ENCODE results near the gene PDAP1.
"Not testable (repeated sequence)": the region's sequence is repeated elsewhere in the genome, so short reads cannot be mapped to it uniquely, and the experiment has no call there.

The PDAP1 gene, protein sequence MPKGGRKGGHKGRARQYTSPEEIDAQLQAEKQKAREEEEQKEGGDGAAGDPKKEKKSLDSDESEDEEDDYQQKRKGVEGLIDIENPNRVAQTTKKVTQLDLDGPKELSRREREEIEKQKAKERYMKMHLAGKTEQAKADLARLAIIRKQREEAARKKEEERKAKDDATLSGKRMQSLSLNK

DNA sequence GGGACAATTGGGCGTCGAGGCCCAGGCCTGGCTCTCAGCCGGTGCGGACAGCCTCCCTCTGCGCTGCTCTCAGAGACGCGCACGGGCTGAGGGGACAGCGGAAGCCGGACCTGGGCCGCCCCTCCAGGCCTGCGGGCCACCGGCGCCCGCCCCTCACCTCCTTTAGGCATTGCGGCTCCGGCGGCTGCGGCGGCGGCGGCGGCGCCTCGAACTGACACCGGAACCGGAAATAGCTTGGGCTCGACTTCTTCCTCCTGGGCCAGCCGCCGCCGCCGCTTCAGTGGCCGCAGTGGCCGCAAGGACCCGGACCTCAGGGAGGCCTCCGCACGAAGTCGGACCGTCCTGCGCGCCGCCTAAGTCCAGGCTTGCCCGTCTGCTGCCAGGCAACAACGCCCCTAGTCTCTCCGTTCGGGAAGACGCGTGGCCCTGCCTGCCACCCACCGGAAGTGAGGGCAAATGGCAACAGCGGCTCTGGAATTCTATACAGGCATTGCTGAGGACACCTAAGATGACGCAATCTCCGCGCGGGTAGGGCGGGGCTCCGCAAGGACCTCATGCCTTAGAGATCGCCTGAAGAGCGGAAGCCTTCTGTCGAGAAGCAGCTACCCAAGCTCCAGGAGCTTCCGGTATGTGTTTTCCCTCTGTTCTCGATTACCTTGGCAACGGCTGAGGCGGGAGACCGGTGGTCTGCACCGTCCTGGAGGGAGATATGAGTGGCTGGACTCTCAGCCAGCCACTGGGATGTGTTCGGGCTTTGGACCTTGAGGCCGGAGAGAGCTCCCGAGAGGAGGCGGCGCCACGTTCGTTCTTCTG lies at the start of gene PDAP1, which contains the start of gene BUD31:
PDAP1 (minus strand) TSS at position 219 of the 813 bp plus-strand sequence; CDS start at position 170, 49 bp downstream.
BUD31 (plus strand) TSS at position 591 of the 813 bp plus-strand sequence. CDS start 2,124 bp downstream, outside the sequence.
- DNase-seq (ENCODE audit: low read depth in 1 of 2, low spot score in 1 of 2): peak; percentile 89

DNA sequence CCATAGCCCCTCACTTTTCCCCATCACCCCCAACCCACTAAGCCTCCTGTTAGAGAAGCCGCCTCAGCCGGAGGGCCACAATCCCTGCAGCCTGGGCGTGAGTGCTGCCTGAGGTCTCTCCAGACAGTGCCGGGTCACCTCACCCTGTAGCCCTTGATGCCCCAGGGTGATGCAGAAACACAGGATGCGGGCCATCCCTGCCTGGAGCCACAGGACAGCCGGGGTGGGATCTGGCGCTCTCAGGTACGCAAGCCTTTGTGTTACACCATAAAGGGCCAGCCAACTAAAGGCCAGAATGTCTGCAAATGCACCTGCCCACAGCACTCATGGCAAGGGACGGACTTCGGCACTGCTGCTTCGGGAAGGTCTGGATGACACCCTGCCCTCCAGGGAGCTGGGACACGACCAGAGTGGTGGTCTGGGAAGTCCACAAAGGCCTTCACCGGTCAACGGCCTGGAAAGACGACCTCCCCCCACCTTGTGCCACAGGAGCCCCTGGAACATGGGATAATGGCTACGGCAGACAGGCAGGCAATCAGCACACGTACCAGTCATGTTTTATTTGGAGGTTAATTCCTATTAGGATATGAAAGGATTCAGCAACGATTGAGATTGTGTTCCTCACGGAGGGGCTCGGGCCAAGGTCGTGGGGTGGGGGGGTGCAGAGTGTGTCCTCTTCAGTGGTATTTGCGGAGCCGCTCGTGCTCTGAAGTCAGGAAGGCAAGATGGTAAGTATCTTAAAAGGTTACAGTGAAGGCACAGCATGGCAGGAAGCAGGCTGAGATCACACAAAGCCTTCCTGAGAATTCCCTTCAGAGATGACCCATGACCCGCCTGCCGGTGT lies 49.5 kb upstream of the PDAP1 start:
- DNase-seq (ENCODE audit: low read depth in 1 of 2, low spot score in 1 of 2): no peak

DNA sequence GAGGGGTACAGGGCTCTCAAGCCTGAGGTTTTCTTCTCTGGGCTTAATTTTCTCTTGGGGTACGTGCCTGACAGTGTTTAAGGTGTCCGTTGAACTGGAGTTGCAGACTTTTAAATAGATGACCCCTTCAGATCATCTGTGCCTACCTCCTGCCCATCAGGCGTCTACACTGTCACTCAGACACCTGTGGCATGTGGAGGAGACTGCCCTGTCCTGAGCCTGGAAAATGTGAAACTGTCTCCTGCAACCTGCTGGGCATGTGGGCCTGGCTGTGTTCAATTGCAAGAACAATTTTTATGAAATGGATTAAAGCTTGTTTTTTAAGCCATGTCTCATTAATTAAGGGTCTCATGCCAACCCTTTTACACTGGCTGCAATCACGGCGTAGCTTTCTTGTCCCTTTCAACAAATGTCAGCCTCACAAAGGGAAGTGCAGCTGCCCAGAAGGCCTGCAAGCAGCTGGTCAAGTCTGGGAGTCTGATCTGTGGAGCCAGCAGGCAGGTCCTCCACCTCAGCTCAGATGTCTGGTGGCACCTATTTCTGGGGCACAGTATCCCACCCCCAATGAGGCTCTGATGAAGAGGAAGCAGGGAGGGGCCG lies 48.8 kb upstream of the PDAP1 start:
- no peak for DNase-seq (ENCODE audit: low read depth in 1 of 2, low spot score in 1 of 2)

DNA sequence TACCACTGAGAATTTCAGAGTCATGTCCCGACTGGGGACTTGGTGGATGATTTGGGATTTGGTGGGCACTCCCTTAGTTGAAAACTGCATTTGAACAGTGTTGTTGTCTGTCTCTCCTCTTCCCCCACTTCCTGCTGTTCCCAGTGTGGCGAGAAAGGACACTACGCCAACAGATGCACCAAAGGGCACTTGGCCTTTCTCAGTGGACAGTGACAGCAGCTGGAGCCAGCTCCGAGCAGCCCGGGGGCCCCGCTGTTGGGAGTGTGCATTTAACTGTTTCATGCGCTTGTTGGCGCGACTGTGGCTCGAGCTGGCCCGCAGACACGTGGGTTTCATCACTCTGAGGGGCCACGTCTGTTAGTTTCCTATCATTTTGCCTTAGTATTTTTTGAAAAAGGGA lies 47.9 kb upstream of the PDAP1 start:
- no peak for DNase-seq (ENCODE audit: low read depth in 1 of 2, low spot score in 1 of 2)

GRCh38 chr7:99455874-99456273 lies 47.5 kb upstream of the PDAP1 start:
- DNase-seq (ENCODE audit: low read depth in 1 of 2, low spot score in 1 of 2): no peak

GRCh38 chr7:99453105-99453504 lies 44.7 kb upstream of the PDAP1 start:
- DNase-seq (ENCODE audit: low read depth in 1 of 2, low spot score in 1 of 2): no peak

- DNase-seq (ENCODE audit: low read depth in 1 of 2, low spot score in 1 of 2): no peak
Measured at GRCh38 chr7:99452541-99452940, 44.1 kb upstream of the PDAP1 start.

GRCh38 chr7:99451936-99452335 lies 43.5 kb upstream of the PDAP1 start:
- no peak for DNase-seq (ENCODE audit: low read depth in 1 of 2, low spot score in 1 of 2)

DNA sequence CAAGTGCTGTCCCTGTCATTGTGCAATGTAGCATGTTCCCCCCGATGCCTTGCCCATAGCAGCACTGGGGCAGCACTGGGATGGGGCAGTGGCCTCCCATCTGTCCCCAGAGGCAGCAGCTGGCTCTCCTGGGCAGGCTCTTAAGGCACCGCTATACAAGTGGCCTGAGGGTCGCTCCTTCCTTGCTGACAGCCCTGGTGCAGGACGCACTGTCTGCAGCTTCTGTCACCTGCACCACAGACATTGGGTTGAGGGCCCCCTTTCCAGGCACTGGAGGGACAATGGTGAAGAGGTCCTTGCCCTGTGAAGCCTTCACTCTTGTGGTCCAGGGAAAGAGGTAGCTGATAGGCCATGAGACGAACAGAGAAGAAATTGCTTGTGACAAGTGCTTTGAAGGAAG lies 40.9 kb upstream of the PDAP1 start:
- DNase-seq (ENCODE audit: low read depth in 1 of 2, low spot score in 1 of 2): no peak

DNA sequence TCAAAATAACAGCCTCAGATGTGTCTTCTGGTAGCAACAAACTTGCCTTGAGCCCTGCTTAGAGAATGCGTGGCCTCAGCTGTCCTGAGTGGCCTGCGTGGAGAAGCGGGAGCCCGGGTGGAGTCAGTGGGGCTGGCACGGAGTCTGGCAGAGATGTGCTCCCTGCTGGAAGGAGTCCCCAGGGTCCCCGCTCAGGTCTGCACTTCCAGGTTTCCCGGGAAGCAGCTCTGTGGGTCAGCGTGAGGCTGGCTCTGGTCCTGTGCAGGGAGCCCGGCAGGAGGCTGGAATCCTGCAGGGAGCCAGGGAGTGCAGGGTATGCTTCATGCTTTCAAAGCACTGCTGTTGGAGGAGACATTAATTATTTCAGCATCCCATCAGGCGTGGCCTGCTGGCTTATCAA lies 40.5 kb upstream of the PDAP1 start:
- no peak for DNase-seq (ENCODE audit: low read depth in 1 of 2, low spot score in 1 of 2)

DNA sequence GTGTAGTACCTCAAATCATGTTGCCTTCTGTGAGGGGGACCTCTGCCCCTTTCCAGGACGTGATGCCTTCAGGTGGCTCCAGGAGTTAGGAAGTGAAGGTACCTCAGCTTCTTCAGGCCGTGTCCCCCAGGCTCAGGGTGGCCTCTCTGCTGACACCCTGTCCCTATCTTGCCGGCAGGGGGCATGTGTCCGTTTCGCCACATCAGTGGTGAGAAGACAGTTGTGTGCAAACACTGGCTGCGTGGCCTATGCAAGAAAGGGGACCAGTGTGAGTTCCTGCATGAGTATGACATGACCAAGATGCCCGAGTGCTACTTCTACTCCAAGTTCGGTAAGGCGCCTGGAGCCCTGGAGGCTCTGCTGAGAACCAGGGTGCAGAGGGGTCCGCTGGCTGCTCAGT lies 39.5 kb upstream of the PDAP1 start:
- no peak for DNase-seq (ENCODE audit: low read depth in 1 of 2, low spot score in 1 of 2)

- no peak for DNase-seq (ENCODE audit: low read depth in 1 of 2, low spot score in 1 of 2)
Measured at GRCh38 chr7:99446096-99446495, 37.7 kb upstream of the PDAP1 start.

- no peak for DNase-seq (ENCODE audit: low read depth in 1 of 2, low spot score in 1 of 2)
Measured at GRCh38 chr7:99440195-99440594, 31.8 kb upstream of the PDAP1 start.

DNA sequence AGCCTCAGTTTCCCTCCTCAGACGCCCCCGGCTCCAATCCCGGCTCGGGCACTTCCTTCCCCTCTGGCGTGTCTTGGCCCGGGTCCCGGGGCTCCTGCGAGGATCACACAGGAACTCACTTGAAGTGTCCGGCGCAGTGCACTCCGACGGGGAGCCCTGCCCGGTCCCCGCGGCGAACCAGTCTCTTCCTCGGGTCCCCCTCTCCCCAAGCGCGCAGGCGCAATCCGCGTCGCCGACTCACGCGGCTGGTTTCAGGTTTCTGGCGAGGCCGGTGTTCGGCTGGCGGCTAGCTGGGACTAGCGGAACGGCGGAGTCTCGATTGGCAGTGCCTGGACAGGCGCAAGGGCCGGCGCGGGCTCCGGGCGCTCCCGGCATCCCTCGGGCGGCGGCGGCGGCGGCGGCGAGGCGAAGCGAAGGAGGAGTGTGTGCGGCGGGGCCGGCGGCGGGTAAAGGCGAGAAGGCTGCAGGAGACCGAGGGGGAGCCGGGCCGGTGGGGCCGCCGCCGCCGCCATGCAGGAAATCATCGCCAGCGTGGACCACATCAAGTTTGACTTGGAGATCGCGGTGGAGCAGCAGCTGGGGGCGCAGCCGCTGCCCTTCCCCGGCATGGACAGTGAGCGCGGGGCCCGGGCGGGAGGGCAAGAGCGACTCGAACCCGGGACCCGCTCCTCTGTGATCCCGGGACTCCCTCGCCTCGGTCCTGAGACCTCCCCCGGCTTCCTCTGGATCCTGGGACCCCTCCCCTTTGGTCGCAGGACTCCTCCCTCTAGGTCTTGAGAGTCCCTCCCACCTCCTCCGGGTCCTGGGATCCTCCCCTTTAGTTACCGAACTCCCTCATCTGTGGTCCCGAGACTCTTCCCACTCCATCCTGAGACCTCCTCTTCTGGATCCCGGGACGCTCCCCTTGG lies 30.4 kb upstream of the PDAP1 start, which contains the start of the genes CPSF4 and PTCD1:
CPSF4 (plus strand) TSS at position 371 of the 908 bp plus-strand sequence; CDS start at position 511, 140 bp downstream.
PTCD1 (minus strand) TSS at position 226 of the 908 bp plus-strand sequence. CDS start 3,556 bp downstream, outside the sequence.
- peak; percentile 75 to 83 for DNase-seq (ENCODE audit: low read depth in 1 of 2, low spot score in 1 of 2)

DNA sequence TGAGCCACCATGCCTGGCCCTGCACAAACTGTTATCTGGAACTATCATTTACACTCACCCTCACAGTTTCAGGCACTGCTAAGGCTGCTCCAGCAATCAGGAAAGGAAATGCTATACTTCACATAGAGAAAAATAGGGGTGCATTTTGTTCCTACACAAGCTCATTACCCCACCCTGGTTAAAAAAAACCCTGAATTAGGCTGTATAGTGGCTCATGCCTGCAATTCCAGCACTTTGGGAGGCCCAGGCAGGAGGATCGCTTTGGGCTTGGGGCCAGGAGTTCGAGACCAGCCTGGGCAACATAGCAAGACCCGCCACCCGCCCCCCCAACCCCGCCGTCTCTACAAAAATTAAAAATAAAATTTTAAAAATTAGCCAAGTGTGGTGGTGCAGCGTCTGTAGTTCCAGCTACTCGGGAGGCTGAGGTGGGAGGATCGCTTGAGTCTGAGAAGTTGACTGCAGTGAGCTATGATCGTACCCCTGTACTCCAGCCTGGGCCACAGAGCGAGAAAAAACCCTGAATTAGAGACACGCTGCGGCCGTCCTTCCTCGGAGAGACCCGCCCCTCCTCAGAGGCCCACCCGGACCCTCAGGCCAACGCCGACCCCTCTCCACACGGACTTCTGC lies 29.7 kb upstream of the PDAP1 start:
- DNase-seq (ENCODE audit: low read depth in 1 of 2, low spot score in 1 of 2): no peak

GRCh38 chr7:99433158-99433557 lies 24.8 kb upstream of the PDAP1 start:
- no peak for DNase-seq (ENCODE audit: low read depth in 1 of 2, low spot score in 1 of 2)

DNA sequence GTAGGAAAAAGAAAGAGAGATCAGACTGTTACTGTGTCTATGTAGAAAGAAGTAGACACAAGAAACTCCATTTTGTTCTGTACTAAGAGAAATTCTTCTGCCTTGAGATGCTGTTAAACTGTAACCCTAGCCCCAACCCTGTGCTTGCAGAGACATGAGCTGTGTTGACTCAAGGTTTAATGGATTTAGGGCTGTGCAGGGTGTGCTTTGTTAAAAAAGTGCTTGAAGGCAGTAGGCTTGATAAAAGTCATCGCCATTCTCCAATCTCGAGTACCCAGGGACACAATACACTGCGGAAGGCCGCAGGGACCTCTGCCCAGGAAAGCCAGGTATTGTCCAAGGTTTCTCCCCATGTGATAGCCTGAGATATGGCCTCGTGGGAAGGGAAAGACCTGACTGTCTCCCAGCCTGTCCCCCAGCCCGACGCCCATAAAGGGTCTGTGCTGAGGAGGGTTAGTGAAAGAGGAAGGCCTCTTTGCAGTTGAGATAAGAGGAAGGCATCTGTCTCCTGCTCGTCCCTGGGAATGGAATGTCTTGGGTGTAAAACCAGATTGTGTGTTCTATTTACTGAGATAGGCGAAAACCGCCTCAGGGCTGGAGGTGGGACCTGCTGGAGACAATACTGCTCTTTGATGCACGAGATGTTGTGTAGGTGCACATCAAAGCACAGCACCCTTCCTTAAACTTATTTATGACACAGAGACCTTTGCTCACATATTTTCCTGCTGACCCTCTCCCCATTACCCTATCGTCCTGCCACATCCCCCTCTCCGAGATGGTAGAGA lies 23.6 kb upstream of the PDAP1 start:
- not testable (repeated sequence) for DNase-seq (ENCODE audit: low read depth in 1 of 2, low spot score in 1 of 2)

DNA sequence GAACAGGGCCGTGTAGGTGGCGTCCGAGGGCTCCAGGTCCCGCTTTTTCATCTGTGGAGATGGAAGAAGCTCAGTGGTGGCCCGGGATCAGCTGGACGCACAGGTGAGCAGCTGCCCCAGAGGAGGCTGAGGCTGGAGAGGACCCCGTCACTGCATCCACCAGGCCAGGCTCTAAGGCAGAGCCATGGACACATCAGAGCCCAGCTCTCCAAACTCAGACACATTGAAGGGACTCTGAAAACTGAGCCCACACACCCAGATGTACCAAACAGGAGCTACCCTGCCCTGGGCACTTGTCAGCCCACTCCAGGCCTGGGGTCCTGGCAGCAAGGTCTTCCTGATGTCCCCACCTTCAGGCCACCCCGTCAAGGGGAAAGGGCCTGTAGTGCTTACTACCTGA lies 21.4 kb upstream of the PDAP1 start:
- no peak for DNase-seq (ENCODE audit: low read depth in 1 of 2, low spot score in 1 of 2)

All from activated T-helper 1 cell treated with anti-CD3 and anti-CD28 coated beads, Interleukin-2, amount 50 U/mL, for 16 hours (primary cell).